GM18907 (cell line): ENCODE data around the gene CPT1B.
"Not testable (repeated sequence)": the region's sequence is repeated elsewhere in the genome, so short reads cannot be mapped to it uniquely, and the experiment has no call there.

Source experiments
- ATAC-seq: cut with Tn5 transposase; IDR thresholded peaks from one replicate; pipeline ENCODE4 v1.9.1; 2021; ENCODE audit warnings: mild to moderate bottlenecking, moderate library complexity; ENCODE audit not compliant: unreplicated experiment

CPT1B gene

DNA sequence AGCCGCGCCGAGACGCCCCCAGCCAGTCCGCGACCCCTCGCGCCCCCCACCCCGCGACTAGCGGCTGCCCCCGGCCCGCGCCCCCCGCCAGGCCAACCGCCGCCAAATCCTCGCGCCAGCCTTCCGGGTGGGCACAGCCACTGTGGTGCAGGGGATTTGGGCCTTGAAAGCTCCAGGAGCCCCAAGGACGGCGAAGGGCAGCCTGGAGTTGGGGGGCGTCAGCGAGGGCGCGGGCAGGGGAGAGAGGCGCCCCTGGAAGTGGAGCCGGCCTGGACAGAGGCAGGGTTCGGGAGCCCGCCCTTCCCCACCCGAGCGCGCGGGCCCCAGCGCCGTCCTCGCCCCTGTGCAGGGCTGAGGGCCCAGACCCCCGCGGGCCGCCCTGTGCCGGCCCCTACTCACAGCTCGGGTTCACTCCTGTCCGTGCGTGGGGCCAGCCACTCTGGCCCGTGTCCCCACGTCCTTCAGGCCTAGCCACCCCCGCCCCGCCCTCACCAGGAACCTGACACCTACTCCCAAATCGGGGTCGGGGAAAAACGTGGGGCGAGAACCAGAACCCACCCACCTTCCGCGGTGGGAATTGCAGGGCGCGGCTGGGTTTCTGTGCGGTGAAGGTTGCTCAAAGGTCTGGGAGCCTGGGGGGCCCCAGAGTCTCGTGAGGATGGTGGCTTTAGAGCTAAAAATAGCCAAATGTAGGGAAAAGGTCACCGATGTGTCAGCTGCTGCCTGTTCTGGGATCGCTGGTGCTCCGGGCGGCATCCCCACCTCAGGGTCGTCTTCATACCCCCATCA is at the start of gene CPT1B:
TSS of gene CPT1B (minus strand) at position 441 of the 789 bp plus-strand sequence. CDS start 512 bp downstream, outside the sequence.
- no peak for ATAC-seq

GRCh38 chr22:50626850-50627641 is 48.8 kb upstream of the CPT1B start:
- ATAC-seq = no peak

DNA sequence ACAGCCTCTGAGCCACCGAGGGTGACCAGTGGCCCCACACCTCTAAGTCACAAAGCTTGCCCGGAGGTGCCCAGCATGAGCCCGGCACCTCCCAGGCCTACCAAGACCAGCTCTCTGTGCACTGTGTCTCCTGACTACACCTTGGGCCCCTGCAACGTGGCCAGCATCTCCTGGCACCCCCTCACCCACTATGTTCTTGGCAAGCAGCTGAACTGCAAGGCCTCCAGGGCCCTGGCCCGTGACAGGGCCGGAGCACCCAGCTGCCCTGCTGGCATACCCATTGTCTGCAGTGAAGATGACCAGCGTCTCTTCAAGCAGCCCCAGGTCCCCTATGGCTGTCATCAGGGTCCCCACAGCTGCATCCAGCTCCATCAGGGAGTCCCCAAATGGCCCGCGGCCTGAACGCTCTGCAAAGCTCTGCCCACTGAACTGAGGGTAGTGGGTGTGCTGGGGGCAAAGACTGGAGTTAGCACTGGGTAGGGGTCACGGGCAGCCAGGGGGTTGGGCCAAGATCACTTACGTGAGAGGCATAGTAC is 48.2 kb upstream of the CPT1B start:
- no peak for ATAC-seq

DNA sequence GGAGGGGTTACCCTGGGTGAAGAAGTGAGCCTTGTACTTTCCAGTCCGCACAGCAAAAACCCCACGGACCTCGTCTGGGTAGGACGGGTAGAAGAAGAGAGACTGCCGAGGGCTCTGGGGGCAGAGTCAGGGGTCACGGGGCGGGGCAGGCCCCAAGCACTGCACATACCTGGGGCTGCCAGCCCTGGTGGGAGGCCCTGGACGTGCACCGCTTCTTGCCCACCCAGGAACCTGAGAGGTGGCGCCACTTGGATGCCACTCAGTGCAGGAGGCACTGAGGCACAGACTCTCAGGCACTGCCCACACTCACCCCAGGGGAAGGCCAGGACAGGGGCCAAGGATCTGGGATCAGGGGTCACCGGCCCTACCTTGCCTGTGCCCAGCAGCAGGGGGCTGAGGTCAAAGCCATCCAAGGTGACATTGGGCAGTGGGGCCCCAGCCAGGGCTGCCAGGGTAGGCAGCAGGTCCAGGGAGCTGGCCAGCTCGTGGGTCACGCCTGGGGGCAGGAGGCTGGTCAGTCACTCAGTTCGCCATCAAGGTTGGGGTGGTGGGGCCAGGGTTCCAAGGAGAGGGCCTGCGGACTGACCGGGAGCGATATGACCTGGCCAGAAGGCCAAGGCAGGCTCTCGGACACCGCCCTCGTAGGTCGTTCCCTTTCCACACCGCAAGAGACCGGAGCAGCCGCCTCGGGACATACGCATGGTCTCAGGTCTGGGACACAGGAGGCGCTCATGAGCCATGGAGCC is 47.5 kb upstream of the CPT1B start:
- no peak for ATAC-seq

DNA sequence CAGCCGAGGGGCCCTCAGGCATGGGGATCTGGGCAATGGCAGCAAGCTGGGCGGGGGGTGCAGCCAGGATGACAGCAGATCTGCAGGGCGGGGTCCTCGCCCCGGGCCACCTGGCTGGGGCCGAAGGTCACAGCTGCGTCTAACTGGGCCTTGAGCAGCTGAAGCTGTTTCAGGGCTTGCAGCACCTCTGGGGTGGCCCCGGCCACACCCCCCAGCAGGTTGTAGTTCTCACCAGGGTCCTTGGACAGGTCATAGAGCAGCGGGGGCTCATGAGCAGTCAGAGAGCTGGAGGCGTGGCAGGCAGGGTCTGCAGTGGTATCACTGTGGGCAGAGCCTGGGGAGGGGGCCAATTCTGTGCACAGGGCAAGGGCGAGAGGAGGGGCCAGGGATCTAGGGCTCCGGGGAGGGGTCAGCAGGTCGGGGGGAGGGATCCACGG is 46.9 kb upstream of the CPT1B start:
- ATAC-seq = no peak

- no peak for ATAC-seq
Observed at GRCh38 chr22:50624347-50625130, 46.3 kb upstream of the CPT1B start.

DNA sequence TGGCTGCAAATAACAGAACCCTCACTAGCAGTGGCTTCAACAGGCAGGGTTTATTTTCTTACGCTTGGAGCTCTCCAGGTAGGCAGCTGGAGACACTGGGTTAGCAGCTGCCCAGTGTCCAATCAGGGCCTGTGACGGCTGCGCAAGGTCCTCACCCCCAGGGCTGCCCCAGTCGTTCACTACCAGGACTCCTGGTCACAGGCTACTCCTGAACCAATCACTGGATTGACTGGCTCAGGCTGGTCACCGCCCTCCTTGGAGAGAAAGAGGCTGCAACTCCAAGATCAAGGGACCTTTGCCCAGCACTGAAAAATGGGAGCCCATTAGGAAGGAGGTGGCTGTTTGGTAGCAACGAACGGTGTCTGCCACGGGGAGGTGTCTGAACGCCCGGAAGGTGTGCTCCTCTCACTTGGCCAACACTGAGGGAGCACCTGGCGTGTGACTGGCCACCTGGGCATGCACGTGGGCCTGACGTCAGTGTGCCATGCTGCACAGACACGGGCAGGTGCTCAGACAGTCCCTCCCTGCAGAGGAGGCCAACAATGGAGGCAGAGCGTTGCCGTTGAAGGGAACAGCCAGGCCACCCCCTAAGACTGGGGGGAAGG is 44.6 kb upstream of the CPT1B start:
- no peak for ATAC-seq

DNA sequence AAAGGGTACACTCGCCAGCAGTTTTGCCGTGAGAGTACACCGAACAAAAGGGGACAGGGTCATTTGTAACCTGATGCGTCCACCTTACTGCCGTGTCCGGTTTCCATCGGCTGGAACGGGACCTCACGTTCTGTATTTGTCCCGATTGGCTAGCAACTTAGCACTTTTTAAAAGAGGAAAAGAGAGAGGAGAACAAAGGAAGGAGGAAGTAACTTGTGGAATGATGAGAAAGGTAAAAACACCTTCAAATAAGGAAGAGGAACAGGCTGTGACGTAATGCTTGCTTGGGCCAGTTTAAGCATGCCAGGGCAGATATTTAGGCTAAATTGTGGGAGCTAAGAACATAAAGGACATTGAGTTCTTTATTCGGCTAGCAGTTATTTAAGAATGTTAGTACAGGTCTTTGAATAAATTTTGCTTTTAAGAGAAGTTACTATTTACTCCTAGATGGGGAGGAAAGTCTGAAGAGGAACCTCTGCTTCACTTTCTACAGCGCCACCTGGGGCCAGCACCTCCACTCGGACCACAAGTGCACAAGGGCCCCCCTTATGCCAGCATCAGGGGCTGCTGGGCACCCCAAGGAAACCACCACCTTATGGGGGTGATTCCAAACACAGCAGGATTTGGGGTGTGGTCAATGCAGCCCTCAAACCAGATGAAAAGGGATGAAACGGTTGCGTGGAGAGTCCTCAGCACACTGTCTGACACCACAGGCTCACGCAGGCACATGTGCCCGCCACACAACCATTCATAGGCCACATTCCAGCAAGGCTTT is 43.9 kb upstream of the CPT1B start:
- no peak for ATAC-seq

GRCh38 chr22:50621356-50621880 is 43.2 kb upstream of the CPT1B start:
- peak; percentile 38 for ATAC-seq

DNA sequence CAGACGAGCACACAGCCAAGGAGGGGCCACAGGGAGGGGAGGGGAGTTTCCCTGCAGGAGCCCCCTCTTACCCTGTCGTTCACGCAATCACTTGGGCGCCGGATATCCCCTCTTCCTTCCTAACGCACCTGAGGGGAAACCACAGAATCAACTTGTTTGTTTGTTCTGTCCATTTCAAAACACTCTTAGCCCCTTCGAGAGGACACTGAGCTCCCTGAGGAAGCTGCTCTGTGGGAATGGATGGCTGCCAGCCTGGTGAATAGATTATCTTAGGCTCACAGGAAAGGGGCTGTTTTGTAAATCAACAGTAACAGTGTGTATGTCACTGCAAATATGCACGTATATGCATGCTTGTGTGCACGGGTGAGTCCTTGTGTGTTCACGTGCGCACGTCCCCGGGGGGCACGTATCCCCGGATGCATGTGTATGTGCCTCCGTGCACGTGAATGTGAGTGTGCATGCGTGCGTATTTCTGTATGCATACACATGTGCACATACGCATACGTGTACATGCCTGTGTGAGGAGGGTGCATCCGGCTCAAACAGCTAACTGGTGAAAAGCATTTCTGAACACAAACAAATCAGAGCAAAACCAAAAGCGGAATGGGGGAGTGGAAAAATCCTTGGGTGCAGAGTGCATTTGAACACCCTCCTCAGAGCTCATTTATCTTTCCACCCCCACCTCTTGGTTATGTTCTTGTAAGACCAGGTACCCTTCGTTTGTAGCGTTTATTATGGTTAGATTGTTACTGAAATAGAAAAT is 42.5 kb upstream of the CPT1B start:
- ATAC-seq = peak; percentile 68

GRCh38 chr22:50614296-50614695 is 36.1 kb upstream of the CPT1B start:
- not testable (repeated sequence) for ATAC-seq

DNA sequence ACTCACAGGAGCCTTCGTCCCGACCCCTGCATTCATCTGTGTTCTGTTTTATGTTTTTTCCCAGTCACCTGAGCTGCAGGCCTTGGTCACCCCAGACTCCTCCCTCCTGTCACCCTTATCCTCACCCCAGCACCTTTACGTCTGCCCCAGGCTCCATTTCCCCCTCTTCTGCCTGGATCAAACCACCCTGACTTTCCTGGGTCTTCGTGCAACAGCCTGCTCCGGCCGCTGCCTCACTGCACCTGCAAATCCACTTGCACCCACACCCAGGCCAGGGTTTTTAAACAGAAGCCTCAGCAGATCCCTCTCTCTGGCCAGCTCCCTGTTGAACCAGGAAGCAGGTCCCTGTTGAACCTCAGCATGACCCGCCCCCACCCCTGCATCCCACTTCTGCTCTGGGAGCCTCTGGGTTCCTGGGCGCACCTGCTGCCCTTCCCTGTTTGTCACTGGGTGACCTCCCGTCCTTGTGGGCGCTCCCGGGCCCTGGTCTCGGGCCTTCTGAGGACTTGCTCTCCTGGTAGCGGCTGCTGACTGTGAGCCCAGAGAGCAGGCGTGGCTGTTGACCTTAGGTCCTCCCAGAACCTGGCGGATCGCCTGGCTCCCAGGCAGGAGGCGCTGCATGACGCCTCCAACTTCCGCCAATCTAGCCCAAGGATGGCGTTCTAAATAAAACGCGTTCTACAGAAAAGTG is 35.2 kb upstream of the CPT1B start:
- no peak for ATAC-seq

DNA sequence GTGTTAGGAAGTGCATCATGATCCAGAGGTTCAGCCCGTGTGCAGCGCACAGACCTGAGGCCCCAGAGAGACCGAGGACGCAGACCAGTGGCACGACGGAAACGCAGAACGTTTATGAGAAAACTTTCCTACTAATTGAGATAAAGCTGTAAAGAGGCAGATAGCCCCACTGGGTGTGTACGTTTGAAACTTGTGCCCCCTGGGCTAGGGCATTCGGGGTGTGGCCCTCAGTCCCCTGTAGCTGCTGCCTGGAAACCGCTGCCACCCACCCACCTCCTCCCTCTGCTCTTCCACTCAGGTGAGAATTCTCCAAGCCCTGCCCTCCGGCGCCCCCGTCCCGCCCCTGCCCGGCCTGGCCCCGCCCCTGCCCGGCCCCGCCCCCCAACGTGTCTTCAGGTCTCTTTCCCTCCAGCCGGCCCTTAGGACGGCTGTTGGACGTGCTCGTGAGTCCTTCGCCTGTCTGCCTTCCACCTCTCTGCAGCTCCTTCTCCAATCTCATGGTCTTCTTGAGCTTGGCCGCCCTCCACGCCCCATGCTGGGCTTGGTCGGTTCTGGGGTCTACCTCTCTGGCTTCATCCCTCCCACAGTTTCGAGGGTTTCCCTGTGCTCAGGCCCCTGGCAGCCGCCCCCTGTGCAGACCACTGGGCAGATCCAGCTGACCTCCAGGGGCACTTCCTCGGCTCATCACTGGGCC is 34.4 kb upstream of the CPT1B start:
- ATAC-seq = no peak

DNA sequence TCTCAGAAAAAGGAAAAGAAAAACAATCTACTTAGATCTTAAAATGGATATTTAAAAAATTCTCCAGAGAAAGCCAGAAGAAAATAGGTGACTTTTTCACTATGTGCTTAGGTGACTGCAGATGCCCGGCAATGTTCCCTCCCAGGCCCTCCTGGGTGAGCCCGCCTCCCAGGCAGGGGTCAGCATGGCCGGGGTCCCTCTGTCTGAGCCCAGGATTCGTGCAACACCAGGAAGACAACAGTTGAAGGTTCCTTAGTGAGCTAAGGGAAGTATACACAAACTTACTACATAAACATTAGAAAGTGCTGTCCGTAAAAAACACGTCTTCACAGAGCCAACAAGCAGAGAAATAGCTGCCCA is 33.9 kb upstream of the CPT1B start:
- no peak for ATAC-seq

DNA sequence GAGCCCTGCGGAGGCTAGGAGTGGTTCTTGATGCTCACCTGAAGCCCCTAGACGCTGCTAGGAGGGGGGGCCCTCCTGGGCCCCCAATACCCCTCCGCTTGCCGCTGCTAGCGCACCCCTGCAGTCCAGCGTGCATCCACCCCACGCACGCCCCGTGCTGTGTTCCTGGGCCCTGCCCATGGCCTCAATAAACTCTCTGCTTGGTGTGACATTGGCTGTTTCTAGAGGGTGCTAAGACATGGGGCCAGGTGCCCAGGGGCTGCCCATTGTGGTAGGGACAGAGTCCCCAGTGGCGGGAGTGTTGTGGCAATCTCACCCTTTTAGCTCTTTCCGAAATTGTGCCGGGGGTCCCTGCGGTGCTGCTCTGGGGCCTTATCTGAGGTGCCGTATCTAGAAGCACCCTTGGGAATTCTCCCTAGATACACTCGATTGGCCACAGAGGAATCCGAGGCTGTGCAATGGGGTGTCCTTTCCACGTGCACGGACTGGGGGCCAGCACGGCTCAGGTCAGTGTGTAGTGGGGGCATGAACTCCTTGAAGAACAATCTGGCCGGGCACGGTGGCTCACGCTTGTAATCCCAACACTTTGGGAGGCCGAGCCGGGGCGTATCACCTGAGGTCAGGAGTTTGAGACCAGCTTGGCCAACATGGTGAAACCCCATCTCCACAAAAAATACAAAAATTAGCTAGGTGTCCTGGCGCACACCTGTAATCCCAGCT is 33.3 kb upstream of the CPT1B start:
- ATAC-seq = no peak

DNA sequence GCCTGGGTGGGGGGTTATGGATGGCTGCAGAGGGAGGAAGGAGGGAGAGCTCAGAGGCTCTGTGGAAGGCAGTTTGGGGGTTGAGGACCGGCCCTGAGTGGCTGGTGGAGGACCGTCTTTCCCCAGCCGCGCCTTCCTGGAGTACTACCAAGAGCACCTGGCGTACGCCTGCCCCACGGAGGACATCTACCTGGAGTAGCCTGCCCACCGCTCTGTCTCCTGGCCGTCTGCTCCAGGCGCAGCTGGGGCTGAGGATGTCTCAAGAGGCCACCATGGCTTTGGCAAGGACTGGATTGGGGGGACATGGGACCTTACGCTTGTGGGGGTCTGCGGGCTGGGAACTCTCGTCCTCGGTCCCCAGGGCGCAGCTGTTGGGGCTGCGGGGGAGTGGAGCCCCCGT is 32.4 kb upstream of the CPT1B start:
- ATAC-seq = no peak
